ENCODE results near the gene SYDE2. TPM values are rescaled to one million over a fixed set of nuclear protein-coding genes. Genes with fewer than 3 reads are reported as not detected.
A peak's percentile ranks its signal among the peaks of the same experiment; 100 is the strongest.

SYDE2 gene
- total and polyA plus RNA-seq, 2 experiments from 2014 or later, result 5.8 to 20.1 TPM

- peak; percentile 85 for TF ChIP-seq ZNF462 (CRISPR knock-in tag; IDR thresholded peaks at IDR 0.05)
- no peak for TF ChIP-seq CREB1 (CRISPR knock-in tag; IDR thresholded peaks at IDR 0.05; ENCODE audit: low read depth)
- TF ChIP-seq POLR2AphosphoS5 (IDR thresholded peaks at IDR 0.05; ENCODE audit: low read depth), result no peak
- no peak for TF ChIP-seq NANOG (IDR thresholded peaks at IDR 0.05; ENCODE audit: borderline replicate concordance)
- no peak for TF ChIP-seq STAT1 (IDR thresholded peaks at IDR 0.05; ENCODE audit: unreplicated experiment)
- no peak for TF ChIP-seq ZNF114 (CRISPR knock-in tag; IDR thresholded peaks at IDR 0.05)
Measured at GRCh38 chr1:85230305-85230977, 29.6 kb upstream of the SYDE2 start (continued).

DNA sequence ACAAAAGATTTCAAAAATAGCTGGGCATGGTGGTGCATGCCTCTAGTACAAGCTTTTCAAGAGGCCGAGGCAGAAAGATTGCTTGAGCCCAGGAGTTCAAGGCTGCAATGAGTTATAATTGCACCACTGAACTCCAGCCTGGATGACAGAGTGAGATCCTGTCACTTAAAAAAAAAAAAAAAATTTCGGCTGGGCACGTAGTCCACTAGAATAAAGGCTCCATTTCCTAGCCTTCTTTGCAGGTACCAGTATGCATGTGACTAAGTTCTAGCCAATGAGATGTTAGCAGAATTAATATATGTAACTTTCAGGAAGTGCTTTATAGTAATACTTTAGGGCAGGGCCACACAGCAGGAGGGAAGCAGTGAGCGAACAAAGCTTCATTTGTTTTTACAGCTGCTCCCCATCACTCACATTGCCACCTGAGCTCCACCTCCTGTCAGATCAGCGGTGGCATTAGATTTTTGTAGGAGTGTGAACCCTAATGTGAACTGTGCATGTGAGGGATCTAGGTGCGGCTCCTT is 28.8 kb upstream of the SYDE2 start:
- H3K4me1 Mint-ChIP-seq, result peaks cover 21% of the 10 kb centered on the region
- Histone ChIP-seq H3K4me2 (no peak overlapping the region), H3K4me3 (no peak overlapping the region), H3F3A (replicated peaks; ENCODE audit: low read depth) (no peaks in the 10 kb centered on the region), H3K36me3 (ENCODE audit: insufficient read depth) (no peaks in the 10 kb centered on the region), H3K27me3 (ENCODE audit: insufficient read depth) (no peaks in the 10 kb centered on the region), H3K9me2 (ENCODE audit: insufficient read depth) (no peaks in the 10 kb centered on the region), H3K79me2 (replicated peaks; ENCODE audit: insufficient read depth) (no peaks in the 10 kb centered on the region), H3K27ac (ENCODE audit: low read depth) (no peak overlapping the region), H2AFZ (no peak overlapping the region), H4K20me1 (replicated peaks; ENCODE audit: insufficient read depth) (no peaks in the 10 kb centered on the region), H3K4me1 (ENCODE audit: insufficient read depth) (peaks cover 18% of the 10 kb centered on the region)
- ATAC-seq (no peak), DNase-seq (ENCODE audit: low spot score) (no peak)
- H3K4me3 Mint-ChIP-seq, result no peak overlapping the region
- no peaks in the 10 kb centered on the region for H3K36me3 Mint-ChIP-seq (ENCODE audit: low read depth)
- H3K9me3 Mint-ChIP-seq, result no peaks in the 10 kb centered on the region
- no peak overlapping the region for H3K27ac Mint-ChIP-seq
- H3K27me3 Mint-ChIP-seq (ENCODE audit: insufficient read depth, low read depth, poor library complexity), result peaks cover 4% of the 10 kb centered on the region
- TF ChIP-seq, protein P1, sequence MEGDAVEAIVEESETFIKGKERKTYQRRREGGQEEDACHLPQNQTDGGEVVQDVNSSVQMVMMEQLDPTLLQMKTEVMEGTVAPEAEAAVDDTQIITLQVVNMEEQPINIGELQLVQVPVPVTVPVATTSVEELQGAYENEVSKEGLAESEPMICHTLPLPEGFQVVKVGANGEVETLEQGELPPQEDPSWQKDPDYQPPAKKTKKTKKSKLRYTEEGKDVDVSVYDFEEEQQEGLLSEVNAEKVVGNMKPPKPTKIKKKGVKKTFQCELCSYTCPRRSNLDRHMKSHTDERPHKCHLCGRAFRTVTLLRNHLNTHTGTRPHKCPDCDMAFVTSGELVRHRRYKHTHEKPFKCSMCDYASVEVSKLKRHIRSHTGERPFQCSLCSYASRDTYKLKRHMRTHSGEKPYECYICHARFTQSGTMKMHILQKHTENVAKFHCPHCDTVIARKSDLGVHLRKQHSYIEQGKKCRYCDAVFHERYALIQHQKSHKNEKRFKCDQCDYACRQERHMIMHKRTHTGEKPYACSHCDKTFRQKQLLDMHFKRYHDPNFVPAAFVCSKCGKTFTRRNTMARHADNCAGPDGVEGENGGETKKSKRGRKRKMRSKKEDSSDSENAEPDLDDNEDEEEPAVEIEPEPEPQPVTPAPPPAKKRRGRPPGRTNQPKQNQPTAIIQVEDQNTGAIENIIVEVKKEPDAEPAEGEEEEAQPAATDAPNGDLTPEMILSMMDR (conservative IDR thresholded peaks at IDR 0.05; ENCODE audit: low read depth in 2 of 2), result no peak
- TF ChIP-seq CREB1 (CRISPR knock-in tag; IDR thresholded peaks at IDR 0.05; ENCODE audit: low read depth) (no peak), STAT1 (IDR thresholded peaks at IDR 0.05; ENCODE audit: unreplicated experiment) (no peak), ETS1 (IDR thresholded peaks at IDR 0.05) (no peak), EZH2phosphoT487 (IDR thresholded peaks at IDR 0.05; ENCODE audit: unreplicated experiment) (no peak), ZNF114 (CRISPR knock-in tag; IDR thresholded peaks at IDR 0.05) (no peak), EZH2 (IDR thresholded peaks at IDR 0.05; ENCODE audit: low read depth, unreplicated experiment) (no peak), ZNF331 (CRISPR knock-in tag; IDR thresholded peaks at IDR 0.05; ENCODE audit: low read depth) (no peak), POLR2AphosphoS5 (IDR thresholded peaks at IDR 0.05; ENCODE audit: low read depth) (no peak)

All from GM23338 (cell line).